Measurements from ENCODE around the gene MAD1L1. TPM values are rescaled to one million over a fixed set of nuclear protein-coding genes. Genes with fewer than 3 reads are reported as not detected.
"Not testable (repeated sequence)": the region's sequence is repeated elsewhere in the genome, so short reads cannot be mapped to it uniquely, and the experiment has no call there.

The MAD1L1 gene
- total RNA-seq, 1 experiment from 2014 or later, result 38.5 TPM

- TF ChIP-seq YY1 (IDR thresholded peaks at IDR 0.05; ENCODE audit: extremely low read depth, insufficient replicate concordance, low read depth, low read length) (no peak), CBX3 (IDR thresholded peaks at IDR 0.05; ENCODE audit: low read depth) (no peak), POLR2AphosphoS5 (IDR thresholded peaks at IDR 0.05; ENCODE audit: low read depth, low read length) (no peak), ZFX (IDR thresholded peaks at IDR 0.05) (no peak), SIN3A (IDR thresholded peaks at IDR 0.05; ENCODE audit: low read depth) (no peak), FOSL1 (IDR thresholded peaks at IDR 0.05; ENCODE audit: low read depth) (no peak)
Measured at GRCh38 chr7:1972744-1973143, 260.0 kb downstream of the MAD1L1 start (continued).

GRCh38 chr7:1971946-1972654 lies 260.6 kb downstream of the MAD1L1 start:
- H3K79me2 ChIP-seq (ENCODE audit: insufficient read depth, low read length), result no peaks in the 10 kb centered on the region

GRCh38 chr7:1970895-1971294 lies 261.9 kb downstream of the MAD1L1 start:
- Histone ChIP-seq H3K9me2 (ENCODE audit: insufficient read depth) (no peaks in the 10 kb centered on the region), H3K9ac (ENCODE audit: low read length) (no peak overlapping the region), H2AFZ (ENCODE audit: low read depth, low read length, poor library complexity, severe bottlenecking) (no peak overlapping the region), H3K9me3 (ENCODE audit: control insufficient read depth in 1 of 2, insufficient read depth in 1 of 2, low read depth in 1 of 2, low read length in 2 of 2) (no peaks in the 10 kb centered on the region), H3K27ac (ENCODE audit: low read depth, low read length) (no peak overlapping the region), H4K20me1 (ENCODE audit: insufficient read depth) (no peaks in the 10 kb centered on the region), H3K4me1 (ENCODE audit: control insufficient read depth in 1 of 2, insufficient read depth in 2 of 2, low read length in 2 of 2) (no peaks in the 10 kb centered on the region), H3K36me3 (ENCODE audit: control insufficient read depth in 1 of 2, insufficient read depth in 2 of 2, low read length in 2 of 2) (no peaks in the 10 kb centered on the region), H3K4me3 (replicated peaks in 1 of 2; ENCODE audit: low read depth in 1 of 2, low read length in 2 of 2) (no peak overlapping the region), H3K4me2 (ENCODE audit: low read length) (no peak overlapping the region), H3K79me2 (ENCODE audit: insufficient read depth, low read length) (no peaks in the 10 kb centered on the region), H3K27me3 (ENCODE audit: insufficient read depth, low read length) (no peaks in the 10 kb centered on the region)
- TF ChIP-seq ZBTB33 (IDR thresholded peaks at IDR 0.05; ENCODE audit: extremely low read depth, insufficient replicate concordance, low read length) (no peak), POLR2A (IDR thresholded peaks at IDR 0.05; ENCODE audit: borderline replicate concordance, extremely low read depth, insufficient read depth, insufficient read length) (no peak), SP1 (IDR thresholded peaks at IDR 0.05; ENCODE audit: low read depth) (no peak)
- BruUV-seq (replicated peaks), result no TSS peak
- no peak for ATAC-seq
- ChIA-PET POLR2A (no interaction called here), RAD21 (ENCODE audit: low non-redundant PET in 1 of 2, low total read pairs in 2 of 2, uncharacterized antibody in 2 of 2, unreplicated experiment in 2 of 2) (no interaction called here), CTCF (no interaction called here)
- no peak for DNase-seq (ENCODE audit: low read depth, low spot score)
- intact Hi-C loops (cut with micrococcal nuclease), result no loop called here

More at GRCh38 chr7:1971946-1972654, 260.6 kb downstream of the MAD1L1 start:
- Histone ChIP-seq H2AFZ (ENCODE audit: low read depth, low read length, poor library complexity, severe bottlenecking) (no peak overlapping the region), H3K9ac (ENCODE audit: low read length) (no peak overlapping the region), H3K9me3 (ENCODE audit: control insufficient read depth in 1 of 2, insufficient read depth in 1 of 2, low read depth in 1 of 2, low read length in 2 of 2) (no peaks in the 10 kb centered on the region), H3K4me2 (ENCODE audit: low read length) (no peak overlapping the region), H4K20me1 (ENCODE audit: insufficient read depth) (no peaks in the 10 kb centered on the region), H3K36me3 (ENCODE audit: control insufficient read depth in 1 of 2, insufficient read depth in 2 of 2, low read length in 2 of 2) (no peaks in the 10 kb centered on the region), H3K27ac (ENCODE audit: low read depth, low read length) (no peak overlapping the region), H3K4me3 (replicated peaks in 1 of 2; ENCODE audit: low read depth in 1 of 2, low read length in 2 of 2) (no peak overlapping the region), H3K27me3 (ENCODE audit: insufficient read depth, low read length) (no peaks in the 10 kb centered on the region), H3K4me1 (ENCODE audit: control insufficient read depth in 1 of 2, insufficient read depth in 2 of 2, low read length in 2 of 2) (no peaks in the 10 kb centered on the region), H3K9me2 (ENCODE audit: insufficient read depth) (no peaks in the 10 kb centered on the region)
- DNase-seq (ENCODE audit: low read depth, low spot score), result no peak
- RAD21 ChIA-PET (ENCODE audit: low non-redundant PET in 1 of 2, low total read pairs in 2 of 2, uncharacterized antibody in 2 of 2, unreplicated experiment in 2 of 2), result no interaction called here
- BruUV-seq (replicated peaks), result no TSS peak
- CTCF ChIA-PET, result no interaction called here
- intact Hi-C loops (cut with micrococcal nuclease), result no loop called here
- POLR2A ChIA-PET, result no interaction called here
- ATAC-seq, result no peak
- no peak for TF ChIP-seq CEBPB (IDR thresholded peaks at IDR 0.05; ENCODE audit: low read depth)

GRCh38 chr7:1970285-1970660 lies 262.5 kb downstream of the MAD1L1 start:
- H3K4me2 ChIP-seq (ENCODE audit: low read length); H3K9me3 ChIP-seq (ENCODE audit: control insufficient read depth in 1 of 2, insufficient read depth in 1 of 2, low read depth in 1 of 2, low read length in 2 of 2); H2AFZ ChIP-seq (ENCODE audit: low read depth, low read length, poor library complexity, severe bottlenecking); ATAC-seq; H3K36me3 ChIP-seq (ENCODE audit: control insufficient read depth in 1 of 2, insufficient read depth in 2 of 2, low read length in 2 of 2); RAD21 ChIA-PET (ENCODE audit: low non-redundant PET in 1 of 2, low total read pairs in 2 of 2, uncharacterized antibody in 2 of 2, unreplicated experiment in 2 of 2); H3K27ac ChIP-seq (ENCODE audit: low read depth, low read length); H3K4me1 ChIP-seq (ENCODE audit: control insufficient read depth in 1 of 2, insufficient read depth in 2 of 2, low read length in 2 of 2); H4K20me1 ChIP-seq (ENCODE audit: insufficient read depth); H3K79me2 ChIP-seq (ENCODE audit: insufficient read depth, low read length); H3K9me2 ChIP-seq (ENCODE audit: insufficient read depth); DNase-seq (ENCODE audit: low read depth, low spot score); H3K27me3 ChIP-seq (ENCODE audit: insufficient read depth, low read length); intact Hi-C loops (cut with micrococcal nuclease); BruUV-seq (replicated peaks); CTCF ChIA-PET; POLR2A ChIA-PET; H3K4me3 ChIP-seq (replicated peaks in 1 of 2; ENCODE audit: low read depth in 1 of 2, low read length in 2 of 2); H3K9ac ChIP-seq (ENCODE audit: low read length): not testable (repeated sequence)
